ENCODE results near the gene RPS6KA3. TPM values are rescaled to one million over a fixed set of nuclear protein-coding genes. Genes with fewer than 3 reads are reported as not detected.

Gene RPS6KA3
- total and polyA plus RNA-seq, 10 donors: 8.4 to 85.9 (median 60.4) TPM

- intact Hi-C loops (cut with DNase I; ENCODE audit: low total_unique reads): no loop called here
- no peak overlapping the region for H3K4me3 ChIP-seq
- TF ChIP-seq CTCF (IDR thresholded peaks at IDR 0.05 in 8 of 11, conservative IDR thresholded peaks at IDR 0.05 in 3 of 11) (no peak), POLR2AphosphoS5 (IDR thresholded peaks at IDR 0.05) (no peak), POLR2A (IDR thresholded peaks at IDR 0.05) (no peak)
- no peaks in the 10 kb centered on the region for H3K36me3 ChIP-seq
- DNase-seq: no peak
- 79 to 93% (median 87%) methylated on average over 4 of the region's 4 CpGs for WGBS, 5 donors
- H3K27ac ChIP-seq: no peak overlapping the region
- no peaks in the 10 kb centered on the region for H3K27me3 ChIP-seq (replicated peaks in 1 of 7)
- H3K4me1 ChIP-seq: no peaks in the 10 kb centered on the region
- peaks cover 0 to 12% (median 0%) of the 10 kb centered on the region in 8 donors for H3K9me3 ChIP-seq
Observed at GRCh38 chrX:20280938-20281337, 14.2 kb upstream of the RPS6KA3 start.

- TF ChIP-seq POLR2A (IDR thresholded peaks at IDR 0.05) (no peak), POLR2AphosphoS5 (IDR thresholded peaks at IDR 0.05) (no peak), CTCF (IDR thresholded peaks at IDR 0.05 in 8 of 11, conservative IDR thresholded peaks at IDR 0.05 in 3 of 11) (no peak)
- Histone ChIP-seq H3K4me3 (no peak overlapping the region), H3K27me3 (replicated peaks in 1 of 7) (peaks cover 0 to 5% (median 0%) of the 10 kb centered on the region in 7 donors), H3K27ac (no peak overlapping the region), H3K4me1 (no peaks in the 10 kb centered on the region), H3K36me3 (no peaks in the 10 kb centered on the region), H3K9me3 (peaks cover 0 to 11% (median 0%) of the 10 kb centered on the region in 8 donors)
- no peak for DNase-seq
- 37 to 92% (median 71%) methylated on average over 1 of the region's 1 CpG for WGBS, 5 donors
- intact Hi-C loops (cut with DNase I; ENCODE audit: low total_unique reads): no loop called here
Observed at GRCh38 chrX:20274121-20274520, 7.4 kb upstream of the RPS6KA3 start.

- H3K4me1 ChIP-seq: peaks cover 0 to 9% (median 0%) of the 10 kb centered on the region in 6 donors
- no peak overlapping the region for H3K4me3 ChIP-seq
- no peaks in the 10 kb centered on the region for H3K9me3 ChIP-seq
- WGBS, 5 donors: 67 to 100% (median 92%) methylated on average over 1 of the region's 1 CpG
- intact Hi-C loops (cut with DNase I; ENCODE audit: low total_unique reads): no loop called here
- H3K36me3 ChIP-seq: no peaks in the 10 kb centered on the region
- H3K27ac ChIP-seq: no peak overlapping the region
- H3K27me3 ChIP-seq (replicated peaks in 1 of 7): peaks cover 0 to 14% (median 0%) of the 10 kb centered on the region in 7 donors
- no peak for DNase-seq
- TF ChIP-seq POLR2A (IDR thresholded peaks at IDR 0.05) (no peak), CTCF (IDR thresholded peaks at IDR 0.05 in 8 of 11, conservative IDR thresholded peaks at IDR 0.05 in 3 of 11) (no peak), POLR2AphosphoS5 (IDR thresholded peaks at IDR 0.05) (no peak)
Observed at GRCh38 chrX:20271730-20272129, 5.0 kb upstream of the RPS6KA3 start.

GRCh38 chrX:20271186-20271585 is 4.5 kb upstream of the RPS6KA3 start:
- TF ChIP-seq POLR2A (IDR thresholded peaks at IDR 0.05) (no peak), POLR2AphosphoS5 (IDR thresholded peaks at IDR 0.05) (no peak), CTCF (IDR thresholded peaks at IDR 0.05 in 8 of 11, conservative IDR thresholded peaks at IDR 0.05 in 3 of 11) (no peak)
- 69 to 94% (median 89%) methylated on average over 1 of the region's 1 CpG for WGBS, 5 donors
- DNase-seq: no peak
- H3K4me3 ChIP-seq: no peak overlapping the region
- intact Hi-C loops (cut with DNase I; ENCODE audit: low total_unique reads): no loop called here
- H3K4me1 ChIP-seq: peaks cover 0 to 9% (median 0%) of the 10 kb centered on the region in 6 donors
- H3K36me3 ChIP-seq: no peaks in the 10 kb centered on the region
- H3K27me3 ChIP-seq (replicated peaks in 1 of 7): peaks cover 0 to 14% (median 0%) of the 10 kb centered on the region in 7 donors
- no peak overlapping the region for H3K27ac ChIP-seq
- no peaks in the 10 kb centered on the region for H3K9me3 ChIP-seq

All from spleen (tissue), 11 donors.